IgD-negative memory B cell (primary cell): ENCODE measurements around the gene HSF2BP. TPM values are rescaled to one million over a fixed set of nuclear protein-coding genes. Genes with fewer than 3 reads are reported as not detected.
"Not testable (repeated sequence)": the region's sequence is repeated elsewhere in the genome, so short reads cannot be mapped to it uniquely, and the experiment has no call there.

Experiments
- H3K27ac Mint-ChIP-seq, 3 donors: one replicate each; pipeline ENCODE4 v1.8.0; 2020 to 2022; ENCODE audit warnings: mild to moderate bottlenecking in 3 of 3, mixed read lengths in 3 of 3, moderate library complexity in 1 of 3
- H3K27me3 Mint-ChIP-seq: one replicate; pipeline ENCODE4 v1.8.0; 2021; ENCODE audit warnings: mixed read lengths
- H3K36me3 Mint-ChIP-seq: one replicate; pipeline ENCODE4 v1.8.0; 2020; ENCODE audit warnings: mild to moderate bottlenecking, mixed read lengths
- H3K4me1 Mint-ChIP-seq, 3 donors: one replicate each; pipeline ENCODE4 v1.8.0; 2020 to 2022; ENCODE audit warnings: mixed read lengths in 3 of 3, mild to moderate bottlenecking in 1 of 3
- H3K4me3 Mint-ChIP-seq, 4 donors: one replicate each; pipeline ENCODE4 v1.8.0; 2020 to 2022; ENCODE audit warnings: mild to moderate bottlenecking in 4 of 4, mixed read lengths in 4 of 4, moderate library complexity in 3 of 4
- H3K9me3 Mint-ChIP-seq, 3 donors: one replicate each; pipeline ENCODE4 v1.8.0; 2020 to 2021; ENCODE audit warnings: mixed read lengths in 3 of 3, mild to moderate bottlenecking in 1 of 3
- polyA plus RNA-seq: library from polyadenylated mRNA; unstranded; fragments of 300-500 nt; fragmentation: Illumina TruSeq; gene quantifications from one replicate; pipeline ENCODE4 v1.2.3, GENCODE V29; 2021

HSF2BP gene
- 0.11 TPM for polyA plus RNA-seq

DNA sequence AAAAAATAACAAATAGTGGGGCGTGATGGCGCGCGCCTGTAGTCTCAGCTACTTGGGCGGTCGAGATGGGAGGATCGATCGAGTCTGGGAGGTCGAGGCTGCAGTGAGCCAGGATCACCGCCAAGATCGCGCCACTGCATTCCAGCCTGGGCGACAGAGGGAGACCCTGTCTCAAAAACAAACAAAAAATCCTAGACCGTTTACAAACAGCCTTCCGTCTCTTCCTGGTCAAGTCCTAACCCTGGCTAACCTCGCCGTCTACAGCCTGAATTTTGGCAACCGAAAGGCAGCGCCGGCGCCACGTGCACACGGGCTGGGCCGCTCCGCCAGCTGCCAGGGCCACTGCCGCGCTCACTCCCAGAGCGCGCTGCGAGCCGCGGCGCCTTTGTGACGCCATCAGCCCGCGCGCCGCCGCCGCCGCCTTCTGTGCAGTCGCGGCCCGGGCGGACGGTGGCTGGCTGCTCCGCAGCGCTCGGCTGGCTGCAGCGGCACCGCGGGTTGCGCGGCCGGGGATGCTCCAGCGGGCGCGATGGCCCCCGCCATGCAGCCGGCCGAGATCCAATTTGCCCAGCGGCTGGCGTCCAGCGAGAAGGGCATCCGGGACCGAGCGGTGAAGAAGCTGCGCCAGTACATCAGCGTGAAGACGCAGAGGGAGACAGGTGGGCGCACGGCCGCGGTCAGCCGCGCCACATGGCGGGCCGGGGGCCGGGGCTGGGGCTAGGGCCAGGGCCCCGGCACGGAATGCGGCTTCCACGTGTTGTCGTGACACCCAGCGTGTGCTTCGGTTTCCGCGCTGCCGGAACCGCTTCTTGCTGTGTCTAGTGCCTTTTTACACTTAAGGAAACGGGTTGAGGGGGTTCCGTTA lies at the start of gene HSF2BP, which contains the start of gene RRP1B:
Gene HSF2BP, minus strand, starts transcription at position 353 of the 865 bp plus-strand sequence. CDS start 1,392 bp downstream, outside the sequence.
Gene RRP1B, plus strand, starts transcription at position 425 of the 865 bp plus-strand sequence. Its CDS starts 105 bp downstream, at position 530.
- Mint-ChIP-seq H3K4me3 (peak within 1 kb of the TSS; percentile 83 to 98 (median 94)), H3K4me1 (peaks cover 19 to 30% (median 25%) of the 10 kb centered on the region in 3 donors), H3K27ac (peak within 1 kb of the TSS; percentile 87 to 94 (median 90)), H3K27me3 (no peaks in the 10 kb centered on the region), H3K9me3 (no peaks in the 10 kb centered on the region), H3K36me3 (no peaks in the 10 kb centered on the region)

DNA sequence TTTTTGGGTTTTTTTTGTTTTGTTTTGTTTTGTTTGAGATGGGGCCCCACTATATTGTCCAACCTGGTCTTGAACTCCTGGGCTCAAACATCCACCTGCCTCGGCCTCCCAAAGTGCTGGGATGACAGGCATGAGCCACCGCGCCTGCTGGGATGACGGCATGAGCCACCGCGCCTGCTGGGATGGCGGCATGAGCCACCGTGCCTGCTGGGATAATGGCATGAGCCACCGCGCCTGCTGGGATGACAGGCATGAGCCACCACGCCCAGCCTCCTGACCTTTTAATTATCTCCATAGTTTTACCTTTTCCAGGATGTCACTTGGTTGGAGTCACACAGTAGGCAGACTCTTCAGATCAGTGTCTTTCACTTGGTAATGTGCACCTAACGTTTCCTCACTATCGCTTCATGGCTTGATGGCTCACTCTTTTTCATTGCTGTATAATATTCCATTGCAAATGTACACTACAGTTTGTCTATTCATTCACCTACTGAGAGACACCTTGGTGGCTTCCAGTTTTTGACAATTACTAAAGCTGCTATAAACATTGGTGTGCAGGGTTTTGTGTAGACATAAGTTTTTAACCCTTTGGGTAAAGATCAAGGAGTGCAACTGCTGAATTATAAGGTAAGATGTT lies 49.6 kb upstream of the HSF2BP start:
- no peaks in the 10 kb centered on the region for H3K36me3 Mint-ChIP-seq
- no peak overlapping the region for H3K27ac Mint-ChIP-seq
- peak overlapping the region in 1 of 4 donors; percentile 22 for H3K4me3 Mint-ChIP-seq
- peaks cover 0 to 2% (median 0%) of the 10 kb centered on the region in 3 donors for H3K9me3 Mint-ChIP-seq
- peaks cover 18% of the 10 kb centered on the region for H3K27me3 Mint-ChIP-seq
- H3K4me1 Mint-ChIP-seq, result peaks cover 0 to 5% (median 0%) of the 10 kb centered on the region in 3 donors

DNA sequence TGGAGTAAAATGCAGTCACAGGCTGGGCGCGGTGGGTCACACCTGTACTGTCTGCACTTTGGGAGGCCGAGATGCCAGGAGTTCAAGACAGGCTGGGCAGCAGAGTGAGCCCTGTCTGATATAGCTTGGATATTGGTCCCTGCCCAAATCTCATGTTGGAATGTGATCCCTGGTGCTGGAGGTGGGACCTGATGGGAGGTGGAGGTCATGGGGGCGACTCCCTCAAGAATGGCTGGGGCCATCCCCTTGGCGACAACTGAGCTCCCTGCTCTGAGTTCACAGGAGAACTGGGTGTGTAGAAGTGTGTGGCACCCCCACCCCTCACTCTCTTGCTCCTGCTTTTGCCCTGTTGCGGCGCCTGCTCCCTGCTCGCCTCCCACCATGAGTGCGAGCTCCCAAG lies 48.2 kb upstream of the HSF2BP start:
- Mint-ChIP-seq H3K9me3 (peaks cover 0 to 2% (median 0%) of the 10 kb centered on the region in 3 donors), H3K36me3 (no peaks in the 10 kb centered on the region), H3K27me3 (peaks cover 22% of the 10 kb centered on the region), H3K27ac (no peak overlapping the region), H3K4me3 (no peak overlapping the region), H3K4me1 (peaks cover 2 to 10% (median 4%) of the 10 kb centered on the region in 3 donors)

DNA sequence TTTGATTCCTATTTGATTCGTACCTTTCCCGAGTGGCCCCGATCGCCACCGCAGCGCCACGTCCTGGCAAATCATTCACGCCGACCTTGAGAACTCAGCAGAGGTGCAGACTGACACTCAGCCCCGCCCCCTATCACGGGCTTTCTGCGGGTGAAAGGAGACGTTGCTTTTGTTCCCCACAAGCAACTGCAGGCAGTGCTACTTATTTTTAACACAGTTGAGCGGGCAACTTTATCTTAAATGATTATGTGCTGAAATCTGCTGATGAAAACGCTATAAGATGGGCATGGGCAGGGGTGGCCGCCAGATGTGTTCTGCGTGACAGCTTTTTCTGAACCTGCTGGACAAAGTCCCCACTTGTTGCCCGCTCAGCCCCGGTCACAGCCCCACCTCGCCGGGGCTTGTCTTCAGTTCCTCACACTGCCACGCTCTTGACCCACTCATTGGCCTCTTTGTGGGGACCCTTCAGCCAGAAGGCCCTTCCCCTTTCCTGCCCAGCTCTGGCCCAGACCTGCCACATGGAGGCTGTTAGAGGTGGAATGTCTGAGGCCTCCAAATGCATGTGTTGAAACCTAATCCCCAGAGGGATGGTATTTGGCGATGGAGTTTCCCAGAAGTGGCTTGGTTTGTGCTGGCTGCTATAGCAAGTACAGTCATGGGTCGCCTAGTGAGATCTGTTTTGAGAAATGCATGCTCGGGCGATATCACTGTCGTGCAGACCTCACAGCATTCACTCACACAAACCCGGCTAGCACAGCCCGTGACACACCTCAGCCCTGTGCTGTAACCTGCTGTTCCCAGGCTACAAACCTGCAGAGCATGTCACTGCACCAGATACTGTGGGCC lies 44.0 kb upstream of the HSF2BP start:
- H3K27me3 Mint-ChIP-seq, result peaks cover 10% of the 10 kb centered on the region
- H3K9me3 Mint-ChIP-seq, result no peaks in the 10 kb centered on the region
- H3K4me3 Mint-ChIP-seq, result peak overlapping the region in 3 of 4 donors; percentile 62 to 87 (median 63)
- H3K27ac Mint-ChIP-seq, result no peak overlapping the region
- peaks cover 4 to 5% (median 4%) of the 10 kb centered on the region in 3 donors for H3K4me1 Mint-ChIP-seq
- no peaks in the 10 kb centered on the region for H3K36me3 Mint-ChIP-seq

DNA sequence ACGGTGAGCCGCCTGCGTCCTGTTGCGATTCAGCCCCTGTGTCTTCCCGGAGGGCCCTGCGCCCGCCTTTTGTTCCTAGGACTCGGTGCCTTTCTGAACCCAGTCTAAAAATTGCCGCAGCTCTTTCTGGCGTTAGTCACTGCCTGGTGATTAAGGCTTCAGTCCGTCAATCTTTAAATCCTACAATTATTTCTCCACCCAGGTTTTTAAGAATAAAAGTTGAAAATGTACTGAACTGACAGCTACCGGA lies 43.4 kb upstream of the HSF2BP start:
- peak overlapping the region in 3 of 4 donors; percentile 62 to 87 (median 74) for H3K4me3 Mint-ChIP-seq
- H3K4me1 Mint-ChIP-seq, result peaks cover 4 to 5% (median 4%) of the 10 kb centered on the region in 3 donors
- H3K27ac Mint-ChIP-seq, result no peak overlapping the region
- H3K36me3 Mint-ChIP-seq, result no peaks in the 10 kb centered on the region
- no peaks in the 10 kb centered on the region for H3K9me3 Mint-ChIP-seq
- H3K27me3 Mint-ChIP-seq, result peaks cover 10% of the 10 kb centered on the region

DNA sequence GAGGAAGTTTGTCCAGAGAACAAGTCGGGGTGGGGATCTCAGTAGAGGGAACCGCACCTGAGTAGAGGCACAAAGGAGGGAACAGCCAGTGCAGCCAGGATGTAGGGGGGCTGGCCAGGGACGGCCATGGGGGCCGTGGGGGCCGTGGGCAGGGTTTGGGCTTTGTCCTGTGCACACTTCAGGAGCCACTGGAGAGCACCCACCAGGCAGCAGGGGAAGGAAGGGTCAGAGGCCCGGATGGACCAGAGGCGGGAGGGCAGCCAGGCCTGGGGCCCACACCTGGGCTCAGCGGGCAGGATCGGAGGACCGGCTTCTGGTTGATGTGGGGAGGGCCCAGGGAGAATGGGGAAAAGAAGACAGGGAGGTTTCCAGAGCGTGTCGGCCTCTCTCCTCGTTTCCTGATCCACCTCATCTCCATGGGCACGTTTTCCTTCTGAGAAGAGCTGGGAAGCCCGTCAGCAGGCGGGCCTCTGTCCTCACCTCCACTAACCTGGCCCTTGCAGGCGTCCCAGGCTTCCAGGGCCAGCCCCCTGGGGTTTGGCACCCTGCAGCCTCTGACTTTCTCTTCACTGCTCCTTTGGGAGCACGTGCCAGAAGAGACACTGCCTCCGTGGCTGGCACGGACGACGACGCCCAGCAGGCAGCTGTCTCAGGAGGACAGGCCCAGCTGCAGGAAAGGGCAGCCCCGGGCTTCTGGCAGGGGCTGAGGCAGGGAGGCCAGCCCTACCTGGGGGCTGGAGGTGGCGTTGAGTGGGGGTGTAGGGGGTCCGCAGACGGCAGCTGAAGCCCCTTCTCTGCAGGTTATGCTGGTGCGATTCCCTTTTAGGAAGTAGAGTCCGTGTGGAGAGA lies 42.9 kb upstream of the HSF2BP start:
- Mint-ChIP-seq H3K27ac (no peak overlapping the region), H3K27me3 (peaks cover 10% of the 10 kb centered on the region), H3K36me3 (no peaks in the 10 kb centered on the region), H3K4me3 (peak overlapping the region in 2 of 4 donors; percentile 74 to 87), H3K9me3 (no peaks in the 10 kb centered on the region), H3K4me1 (peaks cover 4 to 5% (median 4%) of the 10 kb centered on the region in 3 donors)

DNA sequence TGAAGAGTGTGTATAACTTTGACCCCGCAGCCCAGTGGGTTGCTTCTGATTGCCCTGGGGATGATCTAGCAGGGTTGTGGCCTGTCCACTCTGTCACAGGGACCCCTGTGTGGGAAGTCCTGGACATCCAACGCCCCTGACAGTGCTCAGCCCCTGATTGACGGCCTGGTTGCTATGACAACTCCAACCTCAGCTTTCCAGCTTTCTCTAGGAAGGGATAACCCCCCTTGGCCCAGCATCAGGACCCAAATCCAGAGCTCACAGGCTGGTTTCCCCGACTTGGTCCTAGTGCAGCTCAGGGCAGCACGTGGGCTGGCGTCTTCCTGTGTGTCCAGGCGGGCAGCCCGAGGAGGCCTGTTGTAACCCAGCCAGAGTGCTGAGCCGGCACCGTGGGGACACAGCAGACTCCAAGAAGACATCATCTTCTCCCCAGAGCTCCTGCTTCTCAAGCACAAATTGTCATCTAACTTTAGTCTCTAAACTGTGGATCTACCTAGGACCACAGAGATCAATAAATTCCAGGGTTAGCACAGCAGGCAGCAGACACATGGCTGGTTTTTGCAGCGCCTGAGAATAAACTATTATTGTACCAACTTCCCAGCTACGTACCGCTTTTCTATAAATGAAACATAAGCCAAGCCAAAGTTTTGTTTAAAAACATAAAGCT lies 40.8 kb upstream of the HSF2BP start:
- peaks cover 2% of the 10 kb centered on the region for H3K36me3 Mint-ChIP-seq
- H3K9me3 Mint-ChIP-seq, result no peaks in the 10 kb centered on the region
- peaks cover 4 to 5% (median 4%) of the 10 kb centered on the region in 3 donors for H3K4me1 Mint-ChIP-seq
- no peak overlapping the region for H3K27ac Mint-ChIP-seq
- peak overlapping the region in 1 of 4 donors; percentile 45 for H3K4me3 Mint-ChIP-seq
- peaks cover 10% of the 10 kb centered on the region for H3K27me3 Mint-ChIP-seq

DNA sequence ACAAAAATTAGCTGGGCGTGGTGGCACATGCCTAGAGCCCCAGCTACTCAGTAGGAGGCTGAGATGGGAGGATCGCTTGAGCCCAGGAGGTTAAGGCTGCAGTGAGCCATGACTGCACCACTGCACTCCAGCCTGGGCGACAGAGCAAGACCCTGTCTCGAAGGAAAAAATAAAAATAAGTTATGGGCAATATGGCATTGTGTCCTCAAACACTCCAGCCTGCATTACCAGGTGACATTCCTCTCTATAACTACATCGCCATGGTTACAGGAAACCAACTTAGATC lies 40.1 kb upstream of the HSF2BP start:
- H3K27me3 Mint-ChIP-seq, H3K27ac Mint-ChIP-seq, H3K4me3 Mint-ChIP-seq, H3K36me3 Mint-ChIP-seq, H3K9me3 Mint-ChIP-seq, H3K4me1 Mint-ChIP-seq: not testable (repeated sequence)

DNA sequence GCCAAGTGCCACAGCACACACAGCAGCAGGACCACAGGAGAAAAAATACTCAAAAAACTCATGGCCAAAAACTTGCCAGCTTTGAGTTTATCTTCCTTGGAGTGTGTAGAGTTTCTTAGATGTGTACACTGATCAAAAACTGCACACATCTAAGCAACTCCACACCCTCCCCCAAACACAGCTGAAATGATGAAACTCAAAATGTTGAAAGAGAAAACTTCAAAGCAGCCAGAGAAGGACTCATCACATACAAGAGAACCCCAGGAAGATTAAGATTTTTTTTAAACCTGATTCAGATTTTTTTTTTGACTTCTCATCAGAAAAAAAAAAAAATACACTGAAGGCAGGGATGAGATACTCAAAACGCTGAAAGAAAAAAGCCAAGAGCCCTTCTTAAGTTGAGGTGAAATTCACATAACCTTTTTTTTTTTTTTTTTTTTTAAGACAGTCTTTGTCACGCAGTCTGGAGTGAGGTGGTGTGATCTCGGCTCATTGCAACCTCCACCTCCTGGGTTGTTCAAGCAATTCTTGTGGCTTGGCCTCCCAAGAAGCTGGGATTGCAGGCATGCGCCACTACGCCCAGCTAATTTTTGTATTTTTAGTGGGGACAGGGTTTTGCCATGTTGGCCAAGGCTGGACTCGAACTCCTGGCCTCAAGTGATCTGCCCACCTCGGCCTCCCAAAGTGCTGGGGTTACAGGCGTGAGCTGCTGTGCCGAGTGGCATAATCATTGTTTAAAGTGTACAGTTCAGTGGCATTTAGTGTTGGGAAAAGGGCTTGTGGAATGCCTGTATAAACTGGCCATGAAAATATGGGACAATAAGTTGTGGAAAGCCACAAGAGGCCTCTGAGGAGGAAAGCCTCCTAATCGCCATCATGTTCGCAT lies 38.7 kb upstream of the HSF2BP start:
- H3K27me3 Mint-ChIP-seq, result peaks cover 6% of the 10 kb centered on the region
- no peak overlapping the region for H3K4me3 Mint-ChIP-seq
- H3K36me3 Mint-ChIP-seq, result peaks cover 5% of the 10 kb centered on the region
- H3K27ac Mint-ChIP-seq, result no peak overlapping the region
- H3K9me3 Mint-ChIP-seq, result no peaks in the 10 kb centered on the region
- H3K4me1 Mint-ChIP-seq, result peaks cover 3 to 4% (median 3%) of the 10 kb centered on the region in 3 donors

DNA sequence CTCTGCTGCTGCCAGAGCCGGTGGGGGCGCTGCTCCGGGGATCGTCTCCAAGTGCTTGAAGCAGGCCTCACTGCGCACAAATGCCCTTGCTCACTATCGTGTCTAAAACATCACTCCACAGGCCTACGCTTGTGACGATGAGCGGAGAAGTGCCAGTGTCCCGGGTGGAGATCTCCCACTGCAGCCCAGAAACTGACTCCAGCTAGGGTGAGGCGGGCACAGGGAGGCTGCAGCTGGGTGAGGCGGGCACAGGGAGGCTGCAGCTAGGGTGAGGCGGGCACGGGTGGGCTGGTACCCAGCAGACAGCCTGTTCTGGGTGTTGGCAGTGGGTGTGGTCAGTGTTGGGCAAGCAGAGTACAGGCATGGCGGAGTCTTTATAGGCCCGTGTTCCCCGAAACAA lies 36.9 kb upstream of the HSF2BP start:
- no peak overlapping the region for H3K4me3 Mint-ChIP-seq
- H3K36me3 Mint-ChIP-seq, result peaks cover 5% of the 10 kb centered on the region
- H3K4me1 Mint-ChIP-seq, result peaks cover 0 to 2% (median 0%) of the 10 kb centered on the region in 3 donors
- H3K9me3 Mint-ChIP-seq, result no peaks in the 10 kb centered on the region
- no peak overlapping the region for H3K27ac Mint-ChIP-seq
- no peaks in the 10 kb centered on the region for H3K27me3 Mint-ChIP-seq

DNA sequence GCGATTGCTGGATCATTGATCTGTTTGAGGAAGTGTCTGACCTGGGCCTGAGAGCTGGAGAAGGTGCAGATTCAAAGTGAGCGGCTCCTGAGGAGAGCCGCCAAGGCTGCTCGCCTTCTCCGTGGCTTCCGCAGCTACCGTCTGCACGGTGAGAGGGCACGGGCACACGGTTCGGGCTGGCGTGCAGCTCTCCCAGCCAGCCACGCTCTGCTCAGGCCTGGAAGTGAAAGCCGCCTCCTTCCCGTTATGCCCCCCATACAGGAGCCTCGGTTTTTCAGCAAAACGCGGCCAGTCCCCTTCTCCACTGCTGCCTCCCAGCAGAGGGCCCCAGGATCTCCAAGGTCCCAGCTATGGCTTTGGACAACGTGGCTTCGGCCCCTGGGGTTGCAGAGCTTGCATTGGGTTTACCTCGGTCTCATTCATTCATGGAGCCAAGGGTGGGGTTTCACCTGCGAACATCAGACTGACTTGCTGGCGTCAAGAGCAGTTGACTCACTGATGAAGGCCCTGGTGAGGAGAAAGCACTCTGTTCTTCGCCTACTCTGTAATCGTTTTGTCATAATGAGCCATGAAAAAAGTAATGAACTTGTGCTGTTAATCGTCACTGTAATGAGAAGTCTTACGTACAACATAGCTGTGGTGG lies 35.3 kb upstream of the HSF2BP start:
- H3K4me1 Mint-ChIP-seq, result no peaks in the 10 kb centered on the region
- no peak overlapping the region for H3K27ac Mint-ChIP-seq
- peaks cover 6% of the 10 kb centered on the region for H3K36me3 Mint-ChIP-seq
- no peaks in the 10 kb centered on the region for H3K27me3 Mint-ChIP-seq
- no peaks in the 10 kb centered on the region for H3K9me3 Mint-ChIP-seq
- no peak overlapping the region for H3K4me3 Mint-ChIP-seq

DNA sequence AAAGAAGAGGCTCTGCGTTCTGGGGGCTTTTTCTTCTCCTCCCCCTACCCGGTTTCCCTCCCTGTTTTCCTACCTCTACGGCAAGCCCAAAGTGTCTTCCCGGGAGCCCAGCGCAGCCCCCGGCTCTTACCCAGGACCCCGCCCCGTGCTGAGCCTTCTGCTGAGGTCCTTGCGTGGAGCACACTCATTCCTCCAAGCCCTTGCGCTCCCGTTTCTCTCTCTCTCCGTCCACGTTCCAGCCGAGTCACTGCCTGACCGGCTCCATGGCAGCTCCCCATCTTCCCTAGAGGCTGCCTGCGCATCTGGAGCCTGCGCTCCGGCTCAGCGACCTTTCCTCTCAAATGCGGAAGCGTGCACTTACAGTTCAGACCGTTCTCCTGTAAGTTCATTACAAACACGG lies 34.7 kb upstream of the HSF2BP start:
- Mint-ChIP-seq H3K27ac (no peak overlapping the region), H3K27me3 (no peaks in the 10 kb centered on the region), H3K4me1 (no peaks in the 10 kb centered on the region), H3K36me3 (peaks cover 6% of the 10 kb centered on the region), H3K4me3 (no peak overlapping the region), H3K9me3 (no peaks in the 10 kb centered on the region)

DNA sequence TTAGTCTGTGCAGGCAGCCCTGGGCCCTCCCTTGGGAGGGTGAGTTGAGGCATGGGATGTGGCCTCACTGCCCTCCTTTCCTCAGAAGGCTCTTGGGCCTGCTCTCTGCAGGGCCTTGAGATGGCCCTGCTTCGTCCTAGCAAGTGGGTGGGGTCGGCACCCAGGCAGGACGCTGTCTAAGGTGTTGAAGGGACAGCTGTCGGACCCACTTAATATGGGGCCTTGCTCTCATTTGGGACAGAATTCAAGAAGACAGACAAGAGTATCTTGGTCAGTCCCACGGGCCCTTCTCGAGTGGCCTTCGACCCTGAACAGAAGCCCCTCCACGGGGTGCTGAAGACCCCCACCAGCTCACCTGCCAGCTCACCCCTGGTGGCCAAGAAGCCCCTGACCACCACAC lies 33.7 kb upstream of the HSF2BP start:
- H3K4me1 Mint-ChIP-seq, result no peaks in the 10 kb centered on the region
- H3K36me3 Mint-ChIP-seq, result peaks cover 8% of the 10 kb centered on the region
- no peaks in the 10 kb centered on the region for H3K9me3 Mint-ChIP-seq

More for the DNA sequence above, 33.7 kb upstream of the HSF2BP start:
- Mint-ChIP-seq H3K4me3 (no peak overlapping the region), H3K27me3 (no peaks in the 10 kb centered on the region), H3K27ac (no peak overlapping the region)
